Cardiac muscle cell (in vitro differentiated cells and primary cell): ENCODE data around the gene KIAA1671. TPM values are rescaled to one million over a fixed set of nuclear protein-coding genes. Genes with fewer than 3 reads are reported as not detected.
"Not testable (repeated sequence)": the region's sequence is repeated elsewhere in the genome, so short reads cannot be mapped to it uniquely, and the experiment has no call there.

ENCODE experiments used
- DNase-seq, 2 donors: peaks; one replicate each; pipeline versions ENCODE4 v3.0.0 to v3.0.0-alpha.2; 2010 to 2017; ENCODE audit warnings: low read depth in 1 of 2, low spot score in 1 of 2
- H3K27ac ChIP-seq: fragments of 200-600 bp; sonication (generic); 2 replicates; pipeline ENCODE4 v1.5.1; 2016
- H3K27me3 ChIP-seq: fragments of 200-600 bp; sonication (generic); 2 replicates; pipeline ENCODE4 v1.6.0; 2016; ENCODE audit warnings: control low read depth
- H3K36me3 ChIP-seq: fragments of 200-600 bp; sonication (generic); 2 replicates; pipeline ENCODE4 v1.5.1; 2016; ENCODE audit warnings: control low read depth
- H3K4me1 ChIP-seq: fragments of 200-600 bp; sonication (generic); 2 replicates; pipeline ENCODE4 v1.8.1; 2017; ENCODE audit warnings: low read depth, mild to moderate bottlenecking, mixed run types
- H3K4me3 ChIP-seq: fragments of 200-600 bp; sonication (generic); 2 replicates; pipeline ENCODE4 v1.5.1; 2016; ENCODE audit warnings: mild to moderate bottlenecking
- H3K9me3 ChIP-seq: fragments of 200-600 bp; sonication (generic); 2 replicates; pipeline ENCODE4 v1.5.1; 2017; ENCODE audit warnings: low read depth, mild to moderate bottlenecking, control low read depth
- CTCF ChIP-seq: IDR thresholded peaks from 2 replicates; pipeline ENCODE4 v1.5.1; 2012; ENCODE audit warnings: low read depth, mild to moderate bottlenecking, low read length
- polyA plus RNA-seq: library from polyadenylated mRNA; unstranded; fragments of >200 nt; fragmentation: Nextera tagmentation; extraction: Ambion mirVana; gene quantifications from 2 replicates; pipeline ENCODE4 v1.2.1, GENCODE V29; 2016
- total RNA-seq: library from RNA; depleted of rRNA; stranded (reverse); fragments of >200 nt; gene quantifications from 2 replicates; pipeline ENCODE4 v1.2.3, GENCODE V29; 2016

The KIAA1671 gene
- 18.7 and 37.3 TPM in 2 replicates for total RNA-seq
- 10.9 and 12.8 TPM in 2 replicates for polyA plus RNA-seq

GRCh38 chr22:24951942-24952836, at the start of gene KIAA1671:
KIAA1671 (plus strand) TSS chr22:24952716; CDS start chr22:25028000, 75,284 bp downstream.
- Histone ChIP-seq H3K9me3 (no peaks in the 10 kb centered on the region), H3K4me1 (peaks cover 10% of the 10 kb centered on the region), H3K36me3 (no peaks in the 10 kb centered on the region), H3K27me3 (no peaks in the 10 kb centered on the region), H3K4me3 (peak within 1 kb of the TSS; percentile 41), H3K27ac (peak within 1 kb of the TSS; percentile 78)
- TF ChIP-seq CTCF, result peak; percentile 99
- peak; percentile 81 to 95 for DNase-seq

GRCh38 chr22:24905909-24906308, 46.6 kb upstream of the KIAA1671 start:
- no peak for TF ChIP-seq CTCF
- no peaks in the 10 kb centered on the region for H3K36me3 ChIP-seq
- H3K9me3 ChIP-seq, result no peaks in the 10 kb centered on the region
- no peak overlapping the region for H3K27ac ChIP-seq
- no peaks in the 10 kb centered on the region for H3K4me1 ChIP-seq
- H3K4me3 ChIP-seq, result no peak overlapping the region
- DNase-seq, result no peak
- H3K27me3 ChIP-seq, result no peaks in the 10 kb centered on the region

GRCh38 chr22:24907101-24907500, 45.4 kb upstream of the KIAA1671 start:
- not testable (repeated sequence) for H3K4me1 ChIP-seq, H3K36me3 ChIP-seq, H3K9me3 ChIP-seq, H3K27me3 ChIP-seq, H3K4me3 ChIP-seq, DNase-seq, H3K27ac ChIP-seq

- no peak overlapping the region for H3K4me3 ChIP-seq
- no peaks in the 10 kb centered on the region for H3K27me3 ChIP-seq
- no peaks in the 10 kb centered on the region for H3K9me3 ChIP-seq
- no peak overlapping the region for H3K27ac ChIP-seq
- no peaks in the 10 kb centered on the region for H3K36me3 ChIP-seq
- no peaks in the 10 kb centered on the region for H3K4me1 ChIP-seq
- no peak for DNase-seq
- TF ChIP-seq CTCF, result no peak
Measured at GRCh38 chr22:24920029-24920428, 32.5 kb upstream of the KIAA1671 start.

- no peak for TF ChIP-seq CTCF
- peak in 1 of 2 donors; percentile 17 for DNase-seq
- Histone ChIP-seq H3K4me1 (no peaks in the 10 kb centered on the region), H3K27ac (no peak overlapping the region), H3K4me3 (no peak overlapping the region), H3K27me3 (no peaks in the 10 kb centered on the region), H3K36me3 (no peaks in the 10 kb centered on the region), H3K9me3 (no peaks in the 10 kb centered on the region)
Measured at GRCh38 chr22:24925586-24926427, 26.7 kb upstream of the KIAA1671 start.

GRCh38 chr22:24926428-24926725, 26.1 kb upstream of the KIAA1671 start:
- no peak overlapping the region for H3K27ac ChIP-seq
- no peak for TF ChIP-seq CTCF
- no peaks in the 10 kb centered on the region for H3K4me1 ChIP-seq
- DNase-seq, result no peak
- H3K4me3 ChIP-seq, result no peak overlapping the region
- no peaks in the 10 kb centered on the region for H3K36me3 ChIP-seq
- H3K9me3 ChIP-seq, result no peaks in the 10 kb centered on the region
- no peaks in the 10 kb centered on the region for H3K27me3 ChIP-seq
